GM23338 (cell line): ENCODE data around the gene CRB2. TPM values are rescaled to one million over a fixed set of nuclear protein-coding genes. Genes with fewer than 3 reads are reported as not detected.

Experiments used
- ATAC-seq: fragments of 200-7000 bp; cut with Tn5 transposase; 3 replicates; pipeline ENCODE4 v1.9.1; 2020
- DNase-seq: peaks from one replicate; pipeline ENCODE4 v3.0.0-alpha.2; 2015; ENCODE audit warnings: low spot score
- H2AFZ ChIP-seq: fragments of 200-600 bp; sonication (generic); 2 replicates; pipeline ENCODE4 v1.8.0; 2016; ENCODE audit warnings: antibody characterized with exemption, mild to moderate bottlenecking, moderate library complexity
- H3F3A ChIP-seq: fragments of 200-600 bp; sonication (generic); replicated peaks from 2 replicates; pipeline ENCODE4 v1.8.0; 2017; ENCODE audit warnings: antibody characterized with exemption, mixed run types, low read depth
- H3K27ac ChIP-seq: fragments of 200-600 bp; sonication (generic); 2 replicates; pipeline ENCODE4 v1.6.1; 2016; ENCODE audit warnings: low read depth
- H3K27me3 ChIP-seq: fragments of 200-600 bp; sonication (generic); 2 replicates; pipeline ENCODE4 v1.8.0; 2016; ENCODE audit warnings: mild to moderate bottlenecking, mixed run types, moderate library complexity; ENCODE audit not compliant: insufficient read depth
- H3K36me3 ChIP-seq: fragments of 200-600 bp; sonication (generic); 2 replicates; pipeline ENCODE4 v1.8.0; 2016; ENCODE audit warnings: mild to moderate bottlenecking; ENCODE audit not compliant: insufficient read depth
- H3K4me1 ChIP-seq: fragments of 200-600 bp; sonication (generic); 2 replicates; pipeline ENCODE4 v1.8.0; 2016; ENCODE audit warnings: mild to moderate bottlenecking, moderate library complexity; ENCODE audit not compliant: insufficient read depth
- H3K4me2 ChIP-seq: fragments of 200-600 bp; sonication (generic); 2 replicates; pipeline ENCODE4 v1.7.1; 2017; ENCODE audit warnings: mixed run types
- H3K4me3 ChIP-seq: fragments of 200-600 bp; sonication (generic); 2 replicates; pipeline ENCODE4 v1.6.1; 2016; ENCODE audit warnings: mixed run types
- H3K79me2 ChIP-seq: fragments of 200-600 bp; sonication (generic); replicated peaks from 2 replicates; pipeline ENCODE4 v1.8.0; 2017; ENCODE audit warnings: mild to moderate bottlenecking; ENCODE audit not compliant: insufficient read depth
- H3K9me2 ChIP-seq: fragments of 200-600 bp; sonication (generic); 2 replicates; pipeline ENCODE4 v1.8.0; 2017; ENCODE audit not compliant: insufficient read depth
- H4K20me1 ChIP-seq: fragments of 200-600 bp; sonication (generic); replicated peaks from 2 replicates; pipeline ENCODE4 v1.8.0; 2017; ENCODE audit warnings: mild to moderate bottlenecking; ENCODE audit not compliant: insufficient read depth
- H3K27ac Mint-ChIP-seq: 2 replicates; pipeline ENCODE4 v1.8.0; 2020; ENCODE audit warnings: inconsistent platforms, mild to moderate bottlenecking, moderate library complexity, mixed read lengths
- H3K27me3 Mint-ChIP-seq: 3 replicates; pipeline ENCODE4 v1.8.0; 2022; ENCODE audit warnings: low read depth, mild to moderate bottlenecking, moderate library complexity, mixed read lengths, inconsistent platforms; ENCODE audit not compliant: insufficient read depth, poor library complexity
- H3K36me3 Mint-ChIP-seq: 3 replicates; pipeline ENCODE4 v1.8.0; 2021; ENCODE audit warnings: low read depth, mild to moderate bottlenecking, inconsistent platforms, moderate library complexity, mixed read lengths
- H3K4me1 Mint-ChIP-seq: 3 replicates; pipeline ENCODE4 v1.8.0; 2020; ENCODE audit warnings: mild to moderate bottlenecking, inconsistent platforms, mixed read lengths
- H3K4me3 Mint-ChIP-seq: 3 replicates; pipeline ENCODE4 v1.8.0; 2021; ENCODE audit warnings: moderate library complexity, mild to moderate bottlenecking, inconsistent platforms, mixed read lengths
- H3K9me3 Mint-ChIP-seq: 3 replicates; pipeline ENCODE4 v1.8.0; 2020; ENCODE audit warnings: moderate library complexity, mild to moderate bottlenecking, inconsistent platforms, mixed read lengths
- CREB1 ChIP-seq: fragments of 250-450 bp; sonication (Bioruptor Pico); IDR thresholded peaks from 2 replicates; pipeline ENCODE4 v1.5.0; 2020; ENCODE audit warnings: low read depth, mild to moderate bottlenecking, moderate library complexity
- CTCF ChIP-seq, 2 experiments: fragments of 200-600 bp in 1 of 2; sonication (generic) in 1 of 2; conservative IDR thresholded peaks; 2 replicates each; pipeline versions ENCODE4 v1.5.1 to v1.6.1; 2016 to 2017; ENCODE audit warnings: antibody characterized with exemption in 2 of 2, low read depth in 2 of 2, mild to moderate bottlenecking in 2 of 2, moderate library complexity in 1 of 2
- ETS1 ChIP-seq: IDR thresholded peaks from 2 replicates; pipeline ENCODE4 v1.6.1; 2016; ENCODE audit warnings: antibody characterized with exemption
- EZH2 ChIP-seq: fragments of 200-600 bp; sonication (generic); IDR thresholded peaks from one replicate; pipeline ENCODE4 v1.8.0; 2017; ENCODE audit warnings: antibody characterized with exemption, mild to moderate bottlenecking, low read depth; ENCODE audit not compliant: unreplicated experiment
- EZH2phosphoT487 ChIP-seq: fragments of 200-600 bp; sonication (generic); IDR thresholded peaks from one replicate; pipeline ENCODE4 v1.8.1; 2018; ENCODE audit warnings: antibody characterized with exemption; ENCODE audit not compliant: unreplicated experiment
- JUNB ChIP-seq: IDR thresholded peaks from one replicate; pipeline ENCODE4 v1.6.1; 2016; ENCODE audit warnings: antibody characterized with exemption; ENCODE audit not compliant: unreplicated experiment
- NANOG ChIP-seq: IDR thresholded peaks from 2 replicates; pipeline ENCODE4 v1.6.1; 2016; ENCODE audit warnings: antibody characterized with exemption, borderline replicate concordance
- POLR2AphosphoS5 ChIP-seq: IDR thresholded peaks from 2 replicates; pipeline ENCODE4 v1.6.1; 2016; ENCODE audit warnings: antibody characterized with exemption, low read depth
- REST ChIP-seq: IDR thresholded peaks from one replicate; pipeline ENCODE4 v1.6.1; 2018; ENCODE audit warnings: antibody characterized with exemption; ENCODE audit not compliant: unreplicated experiment
- STAT1 ChIP-seq: IDR thresholded peaks from one replicate; pipeline ENCODE4 v1.6.1; 2016; ENCODE audit warnings: antibody characterized with exemption; ENCODE audit not compliant: unreplicated experiment
- ZNF114 ChIP-seq: fragments of 250-450 bp; sonication (Bioruptor Pico); IDR thresholded peaks from 2 replicates; pipeline ENCODE4 v1.5.0; 2020; ENCODE audit warnings: mild to moderate bottlenecking, moderate library complexity
- ZNF331 ChIP-seq: fragments of 250-450 bp; sonication (Bioruptor Pico); IDR thresholded peaks from 2 replicates; pipeline ENCODE4 v1.5.0; 2020; ENCODE audit warnings: low read depth, mild to moderate bottlenecking, moderate library complexity
- ZNF462 ChIP-seq: fragments of 250-450 bp; sonication (Bioruptor Pico); IDR thresholded peaks from 2 replicates; pipeline ENCODE4 v1.5.0; 2020; ENCODE audit warnings: mild to moderate bottlenecking, moderate library complexity
- polyA plus RNA-seq: library from polyadenylated mRNA; unstranded; fragments of >200 nt; fragmentation: Nextera tagmentation; extraction: Ambion mirVana; gene quantifications from 2 replicates; pipeline ENCODE4 v1.2.1, GENCODE V29; 2016
- total RNA-seq: library from RNA; depleted of rRNA; stranded (reverse); fragments of >200 nt; shearing (Covaris generic); gene quantifications from 2 replicates; pipeline ENCODE4 v1.2.3, GENCODE V29; 2014

CRB2 gene
- total and polyA plus RNA-seq, 2 experiments from 2014 or later: 0.34 to 10.2 TPM

GRCh38 chr9:123373447-123373923 lies 17.5 kb downstream of the CRB2 start:
- peak; percentile 76 for DNase-seq
- peaks cover 49% of the 10 kb centered on the region for H3K27me3 Mint-ChIP-seq
- Histone ChIP-seq H3K9me2 (no peaks in the 10 kb centered on the region), H3K4me1 (peaks cover 5% of the 10 kb centered on the region; the same call in 1 of the 2 replicates), H2AFZ (peak overlapping the region; percentile 78; the same call in 1 of the 2 replicates), H3K79me2 (no peaks in the 10 kb centered on the region), H3K27ac (no peak overlapping the region), H4K20me1 (no peaks in the 10 kb centered on the region), H3K27me3 (peaks cover 31% of the 10 kb centered on the region), H3F3A (no peaks in the 10 kb centered on the region; the same call in 1 of the 2 replicates), H3K4me2 (peak overlapping the region; percentile 80), H3K4me3 (peak overlapping the region; percentile 51), H3K36me3 (no peaks in the 10 kb centered on the region)
- TF ChIP-seq EZH2phosphoT487 (no peak), POLR2AphosphoS5 (no peak), ZNF331 (no peak), ETS1 (no peak), NANOG (no peak), JUNB (no peak), STAT1 (no peak), ZNF462 (CRISPR knock-in tag) (no peak), CREB1 (CRISPR knock-in tag) (no peak), CTCF (conservative IDR thresholded peaks at IDR 0.05; ENCODE audit: low read depth in 2 of 2) (no peak; a peak in 1 of 4 replicates), EZH2 (no peak), REST (no peak), ZNF114 (CRISPR knock-in tag) (no peak)
- H3K4me1 Mint-ChIP-seq: peaks cover 21% of the 10 kb centered on the region
- no peak overlapping the region for H3K4me3 Mint-ChIP-seq
- no peak overlapping the region for H3K27ac Mint-ChIP-seq
- ATAC-seq: peak; percentile 43
- no peaks in the 10 kb centered on the region for H3K36me3 Mint-ChIP-seq
- H3K9me3 Mint-ChIP-seq: no peaks in the 10 kb centered on the region
